GM19438 (cell line): ENCODE measurements around the gene ST3GAL5.
A peak's percentile ranks its signal among the peaks of the same experiment; 100 is the strongest.

Experiments
- ATAC-seq: cut with Tn5 transposase; IDR thresholded peaks from one replicate; pipeline ENCODE4 v1.9.1; 2021; ENCODE audit warnings: low read depth; ENCODE audit not compliant: unreplicated experiment

The ST3GAL5 gene

DNA sequence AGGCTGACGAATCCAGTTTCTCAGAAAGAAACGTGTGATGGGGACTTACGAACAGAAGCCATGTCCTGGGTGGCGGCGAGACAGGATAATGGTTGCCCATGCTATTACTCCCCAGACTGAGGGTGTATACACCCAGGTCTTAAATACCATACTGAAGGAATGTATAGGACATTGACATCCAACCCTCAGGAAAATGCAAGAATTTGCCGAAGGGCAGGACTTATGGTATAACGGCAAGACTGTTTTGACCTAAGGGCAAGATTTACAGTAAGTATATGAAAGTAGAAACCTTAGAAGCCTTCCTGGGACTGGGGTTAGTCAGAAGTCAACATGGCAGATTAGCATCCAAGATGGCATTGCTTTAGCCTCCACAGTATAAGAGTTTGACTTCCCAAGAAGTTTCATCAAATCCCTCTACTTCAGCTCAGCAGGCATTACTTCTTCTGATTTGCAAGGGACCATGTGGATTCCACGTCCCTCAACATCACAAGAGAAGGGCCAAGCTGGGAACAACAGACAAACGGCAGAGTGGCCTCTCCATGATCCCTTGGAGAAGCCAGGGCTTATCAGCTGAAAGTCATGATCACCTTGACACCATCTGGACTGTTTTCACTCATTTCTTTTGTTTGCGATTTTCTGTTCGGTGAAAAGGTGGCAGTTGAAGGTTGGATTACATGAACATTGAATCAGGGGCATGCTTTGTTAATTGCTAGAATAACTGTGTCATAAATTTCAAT is 21.1 kb downstream of the ST3GAL5 start:
- ATAC-seq = no peak

DNA sequence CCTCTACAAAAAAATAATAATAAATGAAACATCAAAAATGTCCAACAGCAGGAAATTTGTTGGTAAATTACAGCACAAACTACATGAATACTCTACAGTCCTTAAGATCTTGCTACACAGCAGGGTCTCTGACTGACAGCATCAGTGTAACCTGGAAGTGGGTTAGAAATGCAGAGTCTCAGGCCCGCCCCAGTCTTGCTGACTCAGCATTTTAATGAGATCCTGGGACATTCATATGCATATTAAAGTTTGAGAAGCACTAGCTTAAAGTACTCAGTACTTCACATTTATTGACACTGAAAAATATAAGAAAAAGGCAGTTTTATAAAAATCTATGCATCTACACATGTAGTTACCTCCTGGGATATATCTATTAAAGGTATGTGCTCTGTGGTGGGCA is 21.7 kb downstream of the ST3GAL5 start:
- ATAC-seq = no peak

- no peak for ATAC-seq
Measured at GRCh38 chr2:85866165-85866659, 22.6 kb downstream of the ST3GAL5 start.

DNA sequence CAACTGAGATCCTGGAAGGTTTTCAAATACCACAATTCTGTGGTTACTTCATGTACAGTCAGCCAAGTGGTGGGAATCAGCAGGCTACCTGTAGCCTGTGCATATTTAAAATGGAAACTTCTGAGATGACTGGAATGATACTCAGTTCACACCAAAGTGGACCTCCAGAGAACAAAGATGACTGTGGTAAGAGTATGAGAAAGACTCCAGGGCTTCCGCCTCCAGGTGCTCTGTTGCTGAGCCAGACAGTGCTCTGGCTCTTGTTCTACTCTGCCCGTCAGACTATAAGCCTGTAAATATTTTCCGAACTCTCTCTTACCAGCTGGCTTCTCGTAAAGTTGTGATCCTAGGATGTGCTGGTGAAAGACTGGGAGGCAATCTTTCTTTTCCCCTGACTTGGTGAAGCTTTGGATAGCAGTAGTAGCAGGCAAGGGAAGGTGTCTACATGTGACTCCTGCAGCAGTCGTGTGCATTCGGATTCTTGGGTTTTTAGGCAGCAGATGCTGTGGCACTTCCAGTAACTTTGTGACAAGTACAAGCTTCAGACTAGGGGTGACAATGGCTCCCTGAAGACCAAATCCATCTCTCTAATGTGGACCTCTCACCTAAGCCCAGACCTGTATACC is 23.1 kb downstream of the ST3GAL5 start:
- peak; percentile 72 for ATAC-seq

GRCh38 chr2:85864654-85865053 is 24.1 kb downstream of the ST3GAL5 start:
- ATAC-seq = no peak

- ATAC-seq = no peak
Measured at GRCh38 chr2:85862426-85862825, 26.4 kb downstream of the ST3GAL5 start.

- ATAC-seq = no peak
Measured at GRCh38 chr2:85861650-85862049, 27.1 kb downstream of the ST3GAL5 start.

GRCh38 chr2:85861180-85861579 is 27.6 kb downstream of the ST3GAL5 start:
- no peak for ATAC-seq

DNA sequence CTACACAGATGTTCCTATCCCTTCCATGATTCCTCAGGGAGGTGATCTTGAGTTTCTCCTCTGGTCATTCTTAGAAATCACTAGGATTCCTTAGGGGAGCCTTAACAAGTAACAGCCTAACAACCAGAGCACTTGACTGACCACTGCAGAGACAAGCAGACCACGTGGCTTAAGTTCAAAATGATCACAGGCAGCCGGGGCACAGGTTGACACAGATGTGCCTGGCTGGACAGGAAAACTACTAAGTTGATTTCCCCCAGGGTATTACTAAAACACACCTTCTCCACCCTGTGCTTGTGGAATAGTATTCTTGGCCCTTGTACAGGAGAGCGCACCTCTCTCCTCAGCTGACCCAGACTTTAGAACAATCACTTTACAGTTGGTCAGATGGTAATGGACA is 29.9 kb downstream of the ST3GAL5 start:
- ATAC-seq = no peak

GRCh38 chr2:85854897-85855296 is 33.9 kb downstream of the ST3GAL5 start:
- ATAC-seq = no peak

DNA sequence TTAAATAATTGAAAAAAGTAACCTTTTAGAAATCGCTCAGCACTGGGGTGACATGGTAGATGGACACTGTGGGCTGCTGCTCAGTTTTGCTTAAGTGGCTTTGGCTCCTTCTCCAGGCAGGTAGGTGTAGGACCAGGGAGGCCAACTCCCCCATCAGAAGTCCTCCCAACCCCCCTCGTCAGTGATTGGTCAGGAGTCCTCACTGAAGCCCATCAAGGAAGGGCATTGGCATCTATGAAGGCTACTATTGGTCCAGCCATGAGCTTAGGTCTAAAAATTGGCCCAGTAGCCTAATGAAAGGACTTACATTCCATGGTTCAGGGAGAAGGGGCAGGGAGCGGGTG is 34.7 kb downstream of the ST3GAL5 start:
- peak; percentile 9 for ATAC-seq

GRCh38 chr2:85853499-85854165 is 35.2 kb downstream of the ST3GAL5 start:
- peak; percentile 46 for ATAC-seq

GRCh38 chr2:85852937-85853498 is 35.8 kb downstream of the ST3GAL5 start:
- ATAC-seq = peak; percentile 58

DNA sequence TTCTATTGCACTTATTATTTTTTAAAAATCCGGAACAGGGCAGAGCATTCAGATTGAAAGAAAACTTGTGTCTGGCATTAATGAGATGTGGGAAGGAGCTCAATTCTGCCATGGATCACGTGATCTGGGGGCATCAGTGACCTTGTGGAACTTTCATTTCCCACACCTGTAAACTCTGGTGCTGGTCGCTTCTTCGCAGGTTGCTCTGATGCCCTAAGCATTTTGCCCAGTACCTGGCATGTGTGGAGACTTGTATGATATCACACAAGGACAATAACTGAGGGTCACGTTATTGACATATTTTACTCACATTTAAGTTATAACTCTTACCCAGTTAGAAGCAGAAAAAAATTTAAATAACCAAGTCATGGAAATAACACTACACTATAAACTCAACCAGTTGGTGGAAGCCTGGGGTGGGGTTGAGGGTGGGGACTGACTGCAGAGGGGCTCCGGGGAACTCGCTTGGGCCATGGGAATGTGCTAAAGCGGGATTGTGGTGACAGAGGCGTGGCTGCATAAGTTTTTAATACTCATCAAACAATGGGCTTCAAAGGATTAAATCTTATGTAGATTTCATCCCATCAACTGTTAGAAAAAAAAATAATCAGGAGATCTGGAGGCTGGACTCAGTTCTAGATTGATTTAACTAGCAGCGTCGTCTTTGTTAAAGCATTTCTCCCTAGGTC is 36.5 kb downstream of the ST3GAL5 start:
- no peak for ATAC-seq

DNA sequence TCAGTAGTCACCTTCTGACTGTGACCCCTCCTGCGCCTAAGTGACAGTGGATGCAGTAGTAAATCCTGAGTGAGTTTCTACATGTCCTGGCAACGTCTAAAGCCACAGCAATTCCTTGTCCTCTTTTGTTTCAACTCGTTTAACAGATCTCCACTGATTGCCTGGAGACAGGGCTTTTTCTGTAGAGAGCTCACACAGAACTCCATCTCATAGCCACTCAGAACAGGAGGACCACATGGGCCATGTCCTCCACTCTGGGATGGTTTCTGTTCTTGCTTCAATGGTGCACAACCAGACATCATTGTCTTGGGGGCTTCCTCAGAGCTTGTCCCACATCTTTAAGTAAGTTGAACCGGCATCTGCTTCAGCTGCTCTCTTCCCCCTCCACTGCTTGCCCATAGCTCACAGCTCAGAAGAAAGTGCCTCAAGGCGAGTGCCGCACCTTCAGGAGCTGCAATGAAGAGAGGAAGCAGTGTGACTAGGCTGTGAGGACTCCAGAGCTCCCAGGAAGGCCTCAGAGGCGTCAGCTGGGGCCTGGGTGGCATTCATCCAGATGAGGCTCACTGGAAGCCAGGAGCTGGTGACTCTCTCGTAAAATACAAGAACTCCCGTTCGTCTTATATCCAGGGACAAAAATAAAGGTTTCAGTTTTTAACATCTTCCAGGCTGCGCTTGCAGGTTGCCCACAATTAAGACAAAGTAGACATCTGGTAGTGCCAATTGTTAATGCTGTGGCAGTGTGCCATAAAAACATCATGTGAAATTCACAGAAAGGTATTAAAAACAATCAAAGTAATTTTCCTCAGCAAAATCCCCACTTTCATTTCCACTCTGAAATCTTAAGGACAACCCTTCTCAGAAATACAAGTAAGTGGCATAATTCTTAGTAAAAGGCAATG is 37.3 kb downstream of the ST3GAL5 start:
- no peak for ATAC-seq

DNA sequence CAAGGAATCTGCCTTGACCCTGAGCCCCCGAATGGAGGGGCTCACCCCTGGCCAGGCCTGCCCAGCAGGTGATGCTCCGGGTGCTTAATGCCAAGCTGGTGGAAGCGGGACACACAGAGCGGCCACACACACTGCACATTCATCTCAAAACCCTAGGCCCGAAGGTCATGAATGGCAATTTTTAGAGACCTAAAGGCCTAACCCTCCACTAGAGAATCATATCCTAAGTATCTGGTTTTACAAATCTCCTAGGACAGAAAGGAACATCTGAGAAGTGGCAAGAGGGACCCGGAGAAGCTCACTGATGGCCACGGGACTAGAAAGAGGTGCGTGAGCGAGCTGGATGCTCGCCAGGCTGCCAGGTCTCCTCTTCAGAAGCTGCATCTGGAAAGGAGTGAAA is 38.3 kb downstream of the ST3GAL5 start:
- ATAC-seq = no peak

- ATAC-seq = no peak
Measured at GRCh38 chr2:85847051-85847588, 41.7 kb downstream of the ST3GAL5 start.

DNA sequence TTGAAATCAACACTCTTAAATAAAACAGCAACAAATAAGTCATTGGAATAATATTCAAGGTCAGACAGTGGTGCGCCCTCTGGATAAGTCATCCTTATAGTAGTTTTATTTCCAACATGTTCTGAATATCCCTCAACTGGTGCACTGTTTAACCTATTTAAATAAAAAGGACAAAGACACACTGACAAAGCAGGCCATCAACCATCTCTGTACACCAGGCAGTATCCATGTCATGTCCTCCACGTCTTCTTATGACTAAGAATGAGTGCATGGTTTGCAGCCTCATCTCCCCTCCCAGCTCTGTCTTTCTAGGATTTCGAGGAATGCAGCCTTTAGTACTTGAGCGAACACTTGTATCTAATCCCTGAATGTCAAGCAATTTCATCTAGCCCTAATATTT is 42.4 kb downstream of the ST3GAL5 start:
- ATAC-seq = no peak

DNA sequence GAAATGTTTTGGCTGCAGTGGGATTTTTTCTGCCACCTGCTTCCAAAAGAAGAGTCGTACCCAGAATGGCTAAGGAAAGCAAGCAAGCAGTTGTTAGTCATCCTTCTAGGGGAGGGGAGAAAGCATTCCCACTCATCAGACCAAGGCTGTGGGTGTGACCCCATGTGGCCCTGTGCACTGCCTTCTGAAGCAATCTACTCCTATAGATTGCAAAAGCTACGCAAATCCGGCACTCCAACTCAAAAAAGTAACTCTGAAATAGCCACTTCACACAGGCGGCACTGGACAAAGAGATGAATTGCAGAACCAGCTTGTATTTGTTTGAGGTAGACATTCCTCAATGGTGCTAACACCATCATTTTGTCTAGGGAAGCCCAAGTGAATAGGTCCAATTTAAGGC is 44.3 kb downstream of the ST3GAL5 start:
- no peak for ATAC-seq

DNA sequence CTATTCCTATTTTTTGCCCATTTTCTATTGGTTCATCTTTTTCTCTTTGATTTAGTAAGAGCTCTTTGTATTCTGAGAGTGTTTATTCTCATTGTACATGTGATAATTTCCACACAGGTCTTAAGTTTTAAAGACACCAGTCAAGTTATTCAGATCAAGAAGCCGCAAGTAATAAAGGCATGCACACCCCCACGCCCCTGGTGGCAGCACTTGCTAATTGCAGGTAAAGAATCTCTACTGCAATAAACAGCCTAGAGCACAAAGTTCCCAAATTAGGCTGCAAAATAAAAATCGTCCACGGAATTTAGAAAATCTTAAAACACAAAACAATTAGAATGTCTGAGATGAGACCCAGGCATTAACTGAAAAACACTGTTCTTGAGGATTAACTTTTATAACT is 45.2 kb downstream of the ST3GAL5 start:
- ATAC-seq = no peak
